Measurements from ENCODE around the gene VAX1.

DNA sequence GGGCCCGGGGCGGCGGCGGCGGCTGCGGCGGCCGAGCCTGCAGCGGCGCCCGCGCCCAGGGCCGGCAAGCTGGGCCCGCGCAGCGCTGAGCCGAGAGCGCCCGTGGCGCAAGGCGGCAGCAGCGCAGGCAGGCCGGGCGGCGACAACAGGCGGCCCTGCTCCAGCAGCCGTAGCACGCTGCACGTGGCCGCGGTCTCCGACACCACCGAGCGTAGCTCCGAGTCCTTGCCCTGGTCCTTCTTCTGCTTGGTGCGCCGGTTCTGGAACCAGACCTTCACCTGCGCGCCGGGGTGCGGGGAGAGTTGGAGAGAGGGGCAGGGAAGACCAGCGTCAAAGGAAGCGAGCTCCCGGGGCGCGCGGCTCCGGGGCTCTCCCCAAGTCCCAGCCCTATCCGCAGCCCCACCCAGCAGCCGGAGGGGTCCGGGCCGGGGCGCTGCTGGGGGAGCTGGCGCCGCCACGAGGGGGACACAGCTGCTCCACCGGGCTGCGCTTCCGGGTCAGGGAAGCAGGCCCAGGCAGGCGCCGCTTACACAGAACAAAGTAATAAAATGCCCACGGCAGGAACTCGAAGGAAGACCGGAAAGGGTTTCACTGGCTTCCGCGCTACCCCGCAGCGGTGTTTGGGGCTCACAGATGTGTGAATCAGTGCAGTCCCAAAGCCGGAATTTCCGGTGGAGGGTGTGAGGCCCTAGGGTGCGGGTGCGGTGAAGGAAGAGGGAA, 3.6 kb downstream of the VAX1 start:
- TF ChIP-seq, protein P1, sequence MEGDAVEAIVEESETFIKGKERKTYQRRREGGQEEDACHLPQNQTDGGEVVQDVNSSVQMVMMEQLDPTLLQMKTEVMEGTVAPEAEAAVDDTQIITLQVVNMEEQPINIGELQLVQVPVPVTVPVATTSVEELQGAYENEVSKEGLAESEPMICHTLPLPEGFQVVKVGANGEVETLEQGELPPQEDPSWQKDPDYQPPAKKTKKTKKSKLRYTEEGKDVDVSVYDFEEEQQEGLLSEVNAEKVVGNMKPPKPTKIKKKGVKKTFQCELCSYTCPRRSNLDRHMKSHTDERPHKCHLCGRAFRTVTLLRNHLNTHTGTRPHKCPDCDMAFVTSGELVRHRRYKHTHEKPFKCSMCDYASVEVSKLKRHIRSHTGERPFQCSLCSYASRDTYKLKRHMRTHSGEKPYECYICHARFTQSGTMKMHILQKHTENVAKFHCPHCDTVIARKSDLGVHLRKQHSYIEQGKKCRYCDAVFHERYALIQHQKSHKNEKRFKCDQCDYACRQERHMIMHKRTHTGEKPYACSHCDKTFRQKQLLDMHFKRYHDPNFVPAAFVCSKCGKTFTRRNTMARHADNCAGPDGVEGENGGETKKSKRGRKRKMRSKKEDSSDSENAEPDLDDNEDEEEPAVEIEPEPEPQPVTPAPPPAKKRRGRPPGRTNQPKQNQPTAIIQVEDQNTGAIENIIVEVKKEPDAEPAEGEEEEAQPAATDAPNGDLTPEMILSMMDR (IDR thresholded peaks at IDR 0.05; ENCODE audit: poor library complexity), result no peak
- peak; percentile 80 for TF ChIP-seq EZH2 (IDR thresholded peaks at IDR 0.05; ENCODE audit: borderline replicate concordance)

Data from hepatocyte (in vitro differentiated cells).